Activated CD8-positive, alpha-beta memory T cell treated with anti-CD3 and anti-CD28 coated beads, Interleukin-2, amount 50 U/mL, for 24 hours (primary cell): ENCODE results near the gene LCN10.

Source experiments
- DNase-seq: peaks from one replicate; pipeline ENCODE4 v3.0.0-alpha.2; 2020; ENCODE audit errors: extremely low read depth

The LCN10 gene

GRCh38 chr9:136754626-136755301 is 12.0 kb upstream of the LCN10 start:
- no peak for DNase-seq

DNA sequence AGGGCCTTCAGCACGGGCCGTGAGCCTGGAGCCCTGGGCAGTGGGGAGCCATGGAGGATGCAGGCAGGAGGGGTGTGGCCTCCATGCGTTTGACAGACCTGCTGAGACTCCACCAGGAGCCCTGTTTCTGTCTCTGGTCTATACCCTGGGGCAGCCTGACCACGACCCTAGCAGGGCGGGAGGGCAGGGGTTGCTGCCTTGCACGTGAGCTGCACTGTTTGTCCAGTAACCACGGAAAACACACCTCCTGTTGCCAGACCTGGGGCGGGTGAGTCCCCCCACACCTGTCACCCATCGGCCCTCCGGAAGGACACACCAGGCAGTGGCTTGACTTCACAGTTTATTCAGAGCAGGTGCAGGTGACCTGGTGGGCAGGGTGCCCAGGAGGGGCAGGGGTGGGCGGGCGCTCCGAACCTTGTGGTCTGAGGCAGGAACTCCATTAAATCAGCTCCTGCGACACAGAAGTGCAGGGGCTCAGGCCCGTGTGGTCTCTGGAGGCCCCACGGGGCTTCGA is 11.4 kb upstream of the LCN10 start:
- DNase-seq: no peak

DNA sequence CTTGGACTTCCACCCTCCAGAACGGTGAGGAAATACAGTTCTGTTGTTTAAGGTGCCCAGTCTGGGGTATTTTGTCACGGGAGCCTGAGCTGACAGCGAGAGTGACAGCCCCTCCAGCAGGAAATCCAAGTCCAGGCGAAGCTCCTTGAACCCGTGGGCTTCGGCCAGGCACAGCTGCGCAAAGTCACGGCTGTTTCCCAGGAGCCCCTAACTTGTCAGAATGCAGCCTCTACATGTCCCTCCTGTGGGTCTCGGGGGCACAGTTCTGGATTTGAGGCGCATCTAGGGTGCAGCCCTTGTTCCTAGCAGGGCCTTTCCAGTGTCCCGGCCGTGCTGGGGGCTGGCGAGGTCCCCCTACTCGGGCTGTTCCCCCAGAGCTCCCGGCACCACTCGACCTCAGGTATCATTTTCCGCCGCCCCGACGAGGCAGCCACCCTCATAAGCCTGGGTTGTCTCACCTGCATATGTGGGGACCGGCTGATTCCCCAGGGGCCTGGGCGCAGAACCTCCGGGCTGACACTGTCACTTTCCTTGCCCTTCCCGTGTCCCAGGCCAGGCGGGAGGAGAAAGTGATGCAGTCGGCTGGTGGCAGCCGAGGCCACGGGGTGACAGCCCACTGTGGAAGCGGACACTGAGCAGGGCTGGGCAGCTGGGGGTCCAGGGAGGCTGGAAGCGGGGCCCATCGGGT is 10.8 kb upstream of the LCN10 start:
- DNase-seq: no peak

- no peak for DNase-seq
These were observed 9.1 kb upstream of the LCN10 start for GRCh38 chr9:136751814-136752213.

DNA sequence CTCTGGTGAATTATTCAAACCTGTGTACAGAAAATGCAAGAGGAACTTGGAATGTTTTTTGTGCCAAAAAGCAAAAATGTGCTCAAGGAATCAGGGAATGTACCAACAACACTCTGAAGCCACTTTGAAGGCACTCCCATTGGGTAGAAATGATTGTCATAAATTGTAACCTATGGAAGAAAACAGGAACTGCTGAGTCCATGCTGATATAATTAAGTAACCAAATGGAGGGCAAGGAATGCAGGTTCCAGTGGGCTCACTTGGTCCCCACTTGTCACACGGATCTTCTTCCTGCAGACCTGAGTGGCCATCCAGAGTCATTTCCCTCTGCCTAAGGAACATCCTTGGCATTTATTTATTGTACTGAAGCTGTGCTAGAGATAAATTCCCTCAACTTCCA is 8.5 kb upstream of the LCN10 start:
- DNase-seq: no peak

DNA sequence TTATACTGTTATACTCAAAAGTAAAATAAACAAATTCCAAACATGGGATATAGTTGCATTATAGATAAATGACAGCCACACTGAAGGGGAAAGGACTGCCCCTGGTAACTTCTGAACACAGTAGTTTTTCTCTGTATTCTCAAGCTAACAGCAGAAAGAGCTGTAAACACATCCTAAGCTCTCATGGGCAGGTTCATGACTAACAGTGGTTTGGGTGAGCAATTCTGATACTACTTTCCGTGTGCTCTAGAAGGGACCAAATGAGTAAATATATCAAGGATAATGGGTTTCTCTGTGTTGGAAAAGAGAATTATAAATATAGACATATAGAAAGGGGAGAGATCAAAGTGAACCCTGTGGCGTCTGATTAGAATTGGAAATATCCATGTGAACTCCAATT is 7.8 kb upstream of the LCN10 start:
- DNase-seq: no peak

DNA sequence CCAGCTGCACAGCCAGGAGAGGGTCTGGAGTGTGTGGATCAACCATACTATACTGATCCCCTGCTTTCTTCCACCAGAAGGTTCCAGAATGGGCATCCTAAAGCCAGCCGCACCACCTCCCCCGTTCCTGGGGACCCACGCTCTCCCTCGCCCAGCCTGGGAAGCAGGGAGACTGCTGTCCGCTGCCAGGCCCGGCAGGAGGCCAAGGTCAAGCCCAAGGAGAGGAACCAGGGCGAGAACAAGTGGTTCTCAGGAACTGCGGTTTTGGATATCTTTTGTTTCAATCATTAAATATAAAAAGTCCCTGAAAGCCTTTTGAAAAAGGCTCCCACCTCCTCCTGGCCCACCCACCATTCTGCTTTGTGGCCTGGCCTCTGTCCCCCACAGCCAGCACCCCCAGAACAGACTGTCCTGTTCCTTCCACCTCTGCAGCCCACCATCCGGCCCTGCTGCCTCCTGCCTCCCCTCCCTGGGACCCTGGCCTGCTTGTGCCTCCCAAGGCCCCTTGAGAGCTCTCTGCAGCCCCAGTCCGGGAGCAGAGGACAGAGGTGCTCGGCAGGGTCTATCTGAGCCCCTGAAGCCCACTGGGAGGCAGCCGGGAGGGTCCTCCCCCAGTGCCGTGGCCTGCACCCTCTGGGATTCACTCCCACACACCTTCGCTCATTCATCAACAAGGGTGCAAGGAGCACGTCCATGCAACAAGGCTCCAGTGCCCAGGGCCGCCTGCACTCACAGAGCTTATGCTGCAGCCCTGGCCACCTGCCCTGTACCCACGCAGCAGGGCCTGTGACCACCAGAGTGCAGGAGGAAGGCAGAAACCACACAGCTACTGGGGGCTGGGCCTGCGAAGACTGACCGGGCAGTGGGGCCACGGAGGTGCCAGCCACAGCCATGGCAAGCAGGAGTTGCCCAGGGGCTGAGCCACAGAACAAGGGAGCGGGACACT is 6.2 kb upstream of the LCN10 start:
- no peak for DNase-seq

DNA sequence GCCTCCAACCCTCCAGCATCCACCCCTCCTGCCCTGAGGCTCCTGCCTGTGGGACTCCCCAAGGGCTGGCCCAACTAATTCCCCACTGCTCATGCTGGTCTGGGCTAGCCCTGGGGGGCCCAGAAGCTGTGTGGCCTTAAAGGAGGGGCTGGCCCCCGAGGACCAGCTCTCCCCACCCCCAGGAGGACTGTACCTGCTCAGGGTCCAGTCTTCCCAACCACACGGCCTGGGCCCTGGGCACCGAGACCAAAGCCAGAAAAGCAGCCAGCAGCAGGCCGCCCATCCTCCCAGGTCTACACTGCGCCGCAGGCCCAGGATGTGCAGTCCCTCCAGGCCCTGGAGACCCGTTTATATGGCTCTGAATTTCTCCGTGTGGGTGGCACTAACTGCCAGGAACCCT is 5.5 kb upstream of the LCN10 start, which contains the start of gene LCN6:
Gene LCN6, minus strand, starts transcription at position 325 of the 400 bp plus-strand sequence. Its CDS starts 42 bp downstream, at position 283.
- DNase-seq: no peak

DNA sequence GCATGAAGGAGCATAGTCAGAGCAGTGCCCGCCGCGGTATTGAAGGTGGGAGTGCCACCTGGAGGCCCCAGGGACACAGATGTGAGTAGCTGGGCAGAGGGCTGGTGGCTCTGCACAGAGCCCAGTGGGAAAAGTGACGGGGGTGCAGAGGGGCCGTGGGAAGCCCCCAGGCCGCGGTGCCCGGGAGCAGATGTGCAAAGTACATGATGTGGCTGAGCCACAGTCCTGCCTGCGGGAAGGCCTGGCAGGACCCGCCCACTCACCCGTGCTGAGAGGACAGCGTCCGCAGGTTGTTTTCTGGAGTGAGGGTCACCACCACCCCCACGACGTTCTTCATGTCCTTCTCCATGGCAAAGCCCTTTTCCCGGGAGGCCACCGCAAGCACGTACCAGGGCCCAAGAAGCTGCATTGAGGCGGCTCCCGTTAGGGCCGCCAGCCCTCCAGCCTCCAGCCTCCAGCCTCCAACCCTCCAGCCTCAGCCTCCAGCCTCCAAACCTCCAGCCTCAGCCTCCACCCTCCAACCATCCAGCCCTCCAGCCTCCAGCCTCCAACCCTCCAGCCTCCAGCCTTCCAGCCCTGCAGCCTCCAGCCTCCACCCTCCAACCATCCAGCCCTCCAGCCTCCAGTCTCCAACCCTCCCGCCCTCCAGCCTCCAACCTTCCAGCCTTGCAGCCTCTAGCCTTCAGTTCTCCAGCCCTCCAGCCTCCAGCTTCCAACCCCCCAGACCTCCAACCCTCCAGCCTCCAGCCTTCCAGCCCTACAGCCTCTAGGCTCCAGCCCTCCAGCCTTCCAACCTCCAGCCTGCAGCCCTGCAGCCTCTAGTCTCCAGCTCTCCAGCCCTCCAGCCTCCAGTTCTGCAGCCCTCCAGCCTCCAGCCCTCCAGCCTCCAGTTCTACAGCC is 4.7 kb upstream of the LCN10 start:
- DNase-seq: no peak

DNA sequence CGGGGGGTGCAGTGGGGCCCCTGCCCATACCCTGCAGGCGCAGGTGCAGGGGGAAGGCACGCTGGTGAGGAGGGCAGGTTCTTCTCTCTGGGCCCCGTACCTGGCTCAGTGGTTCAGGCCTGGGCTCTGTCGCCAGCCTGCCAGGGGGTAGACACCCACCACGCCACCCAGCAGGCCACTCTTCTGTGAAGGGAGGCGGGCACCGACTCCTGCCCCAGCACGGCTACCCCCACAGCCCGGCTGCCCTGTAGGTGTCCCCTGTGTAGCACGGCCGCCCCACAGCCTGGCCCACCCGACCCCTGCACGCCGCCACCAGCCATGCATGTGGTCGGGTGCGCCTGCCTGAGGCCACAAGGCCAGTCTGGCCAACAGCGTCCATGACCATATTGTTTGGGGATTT is 3.9 kb upstream of the LCN10 start:
- DNase-seq: no peak

GRCh38 chr9:136746155-136746490 is 3.4 kb upstream of the LCN10 start:
- no peak for DNase-seq

GRCh38 chr9:136745389-136746154 is 2.8 kb upstream of the LCN10 start:
- DNase-seq: no peak

DNA sequence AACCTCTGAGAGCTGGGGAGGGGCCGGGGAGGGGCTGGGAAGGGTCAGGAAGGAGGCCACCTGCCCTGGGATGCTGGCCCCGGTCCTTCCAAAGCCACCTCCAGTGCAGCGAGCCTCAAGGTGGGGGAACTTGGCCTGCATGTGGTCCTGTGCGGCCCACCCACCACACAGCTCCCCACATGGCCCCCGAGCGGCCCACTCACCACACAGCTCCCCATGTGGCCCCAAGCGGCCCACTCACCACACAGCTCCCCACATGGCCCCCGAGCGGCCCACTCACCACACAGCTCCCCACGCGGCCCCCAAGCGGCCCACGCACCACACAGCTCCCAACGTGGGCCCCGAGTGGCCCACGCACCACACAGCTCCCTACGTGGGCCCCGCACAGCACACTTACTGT is 2.0 kb upstream of the LCN10 start:
- DNase-seq: no peak

GRCh38 chr9:136743639-136744211 is 985 bp upstream of the LCN10 start:
- DNase-seq: no peak

GRCh38 chr9:136741883-136742571 is 713 bp downstream of the LCN10 start:
- DNase-seq: no peak

DNA sequence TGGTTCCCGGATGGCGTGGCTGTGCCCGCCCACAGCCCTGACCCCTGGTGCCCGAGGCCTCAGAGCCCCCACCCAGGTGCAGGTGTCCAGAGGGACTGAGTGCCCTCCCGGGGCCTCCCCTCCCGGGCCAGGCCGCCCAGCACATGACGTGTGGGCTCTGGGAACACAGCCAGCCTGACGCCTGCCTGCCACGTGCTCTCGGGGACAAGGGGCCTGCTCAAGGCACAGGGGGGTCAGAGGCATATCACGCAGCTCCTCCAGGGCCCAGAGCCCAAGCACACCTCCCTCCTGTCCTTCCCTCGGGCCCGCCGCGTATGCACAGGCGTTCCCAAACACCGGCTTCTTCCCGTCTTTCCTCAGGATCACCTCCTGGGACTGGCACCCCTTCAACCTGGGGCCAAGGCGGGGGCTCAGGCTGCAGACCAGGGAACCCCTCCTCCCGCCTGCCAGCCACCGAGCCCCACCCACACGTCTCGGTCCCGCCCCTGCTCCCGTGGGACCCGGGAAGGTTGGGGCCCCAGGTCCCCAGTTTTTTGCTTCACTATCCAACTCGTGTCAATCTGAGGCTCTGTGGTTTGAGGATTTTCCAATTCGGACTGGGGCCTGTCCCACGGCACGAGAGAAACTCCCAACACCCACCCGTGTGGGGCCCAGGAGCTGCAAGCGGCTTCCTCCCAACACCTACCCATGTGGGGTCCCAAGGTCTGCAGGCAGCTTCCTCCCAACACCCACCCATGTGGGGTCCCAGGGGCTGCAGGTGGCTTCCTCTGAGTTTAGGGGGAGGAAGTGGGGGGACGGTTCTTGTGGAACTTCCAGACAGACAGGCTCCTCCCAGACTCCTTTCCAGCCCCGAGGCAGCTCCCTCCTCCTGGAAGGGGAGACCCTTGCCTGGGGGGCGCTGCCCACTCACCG is 1.5 kb downstream of the LCN10 start:
- DNase-seq: no peak

- DNase-seq: no peak
These were observed 2.2 kb downstream of the LCN10 start for GRCh38 chr9:136740491-136740890.

DNA sequence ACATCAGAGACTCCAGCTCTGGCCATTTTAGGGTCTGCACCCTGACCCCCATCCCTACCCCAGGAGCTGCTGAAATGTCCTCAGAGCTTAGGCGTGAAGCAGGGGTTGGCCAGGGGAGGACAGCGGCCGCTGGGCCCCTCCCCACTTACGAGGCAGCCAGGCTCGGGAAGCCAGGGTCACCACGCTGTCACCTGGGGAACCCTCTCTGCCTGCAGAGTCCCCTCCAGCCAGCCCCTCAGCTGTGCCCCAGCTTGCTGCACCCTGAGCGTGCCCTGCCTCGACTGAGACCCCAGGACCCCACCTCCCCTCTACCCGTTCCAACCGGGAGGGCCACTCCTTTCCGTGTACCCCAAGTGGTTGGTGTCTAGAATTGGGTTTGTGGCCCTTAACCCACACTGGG is 2.7 kb downstream of the LCN10 start:
- DNase-seq: no peak

DNA sequence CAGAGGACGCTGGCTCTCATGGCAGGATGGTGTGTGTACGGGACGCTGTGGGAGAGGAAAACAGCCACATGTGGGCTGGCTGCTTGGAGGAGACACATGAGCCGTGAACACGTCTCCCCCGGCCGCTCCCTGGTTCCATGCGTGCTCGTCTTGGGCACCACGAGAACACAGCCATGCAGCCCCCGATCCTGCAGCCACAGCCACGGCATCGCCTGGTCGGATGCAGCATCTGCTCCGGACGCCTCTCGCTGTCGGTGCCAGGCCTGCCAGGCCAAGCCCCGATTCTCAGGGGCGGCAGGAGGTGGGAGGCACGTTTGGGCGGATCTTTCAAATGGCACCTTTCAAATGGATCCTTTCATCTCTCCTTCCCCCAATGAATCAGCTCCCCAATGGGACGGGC is 3.2 kb downstream of the LCN10 start:
- no peak for DNase-seq
